ENCODE results near the gene HUWE1.

GRCh38 chrX:53599781-53600396, 86.6 kb downstream of the HUWE1 start:
- no peak for TF ChIP-seq CTCF (conservative IDR thresholded peaks at IDR 0.05; ENCODE audit: low read length)
- TF ChIP-seq EZH2phosphoT487 (IDR thresholded peaks at IDR 0.05; ENCODE audit: borderline replicate concordance, low read depth, low read length), result no peak
